GM18858 (cell line): Measurements from ENCODE around the gene TNS1.
"Not testable (repeated sequence)": the region's sequence is repeated elsewhere in the genome, so short reads cannot be mapped to it uniquely, and the experiment has no call there.

Source experiments
- ATAC-seq: cut with Tn5 transposase; IDR thresholded peaks from one replicate; pipeline ENCODE4 v1.9.1; 2021; ENCODE audit not compliant: unreplicated experiment

TNS1 gene

DNA sequence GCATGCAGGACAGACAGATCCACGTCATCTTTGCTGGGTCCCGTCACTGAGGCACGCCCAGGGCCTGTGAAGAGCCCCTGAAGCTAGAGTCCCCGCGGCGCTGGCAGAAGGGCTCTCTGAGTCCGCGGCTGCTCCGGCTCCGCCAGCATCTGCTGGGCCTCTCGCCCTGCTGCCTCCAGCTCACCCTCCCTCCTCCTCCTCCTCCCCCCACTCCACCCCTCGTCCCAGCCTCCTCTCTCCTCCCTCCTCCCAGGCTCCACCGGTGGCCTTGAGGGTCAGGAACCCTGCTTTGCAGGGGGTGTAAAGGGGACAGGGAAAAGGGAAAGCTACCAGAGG, at the start of gene TNS1:
TSS of gene TNS1 (minus strand) at position 151 of the 336 bp plus-strand sequence. CDS start at position 28, 123 bp downstream.
- no peak for ATAC-seq

DNA sequence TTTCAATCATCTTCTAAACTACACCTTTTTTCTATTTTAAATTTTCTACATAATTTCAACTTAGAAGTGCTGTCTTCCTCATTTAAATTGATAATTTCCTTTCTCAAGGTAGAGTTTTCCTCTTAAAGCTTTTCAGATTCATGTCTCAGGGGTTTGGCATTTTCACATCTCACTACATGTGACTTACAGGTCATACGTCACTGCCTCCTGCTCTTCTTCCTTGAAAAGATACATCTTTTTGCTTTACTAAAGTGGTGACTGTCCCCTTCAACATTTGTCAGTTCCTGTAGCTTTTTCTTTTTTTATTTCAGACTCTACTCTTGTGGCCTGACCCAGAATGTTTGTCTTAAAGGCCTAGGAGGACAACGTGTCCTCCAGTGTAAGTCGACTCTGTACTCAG, 49.1 kb upstream of the TNS1 start:
- ATAC-seq = no peak

DNA sequence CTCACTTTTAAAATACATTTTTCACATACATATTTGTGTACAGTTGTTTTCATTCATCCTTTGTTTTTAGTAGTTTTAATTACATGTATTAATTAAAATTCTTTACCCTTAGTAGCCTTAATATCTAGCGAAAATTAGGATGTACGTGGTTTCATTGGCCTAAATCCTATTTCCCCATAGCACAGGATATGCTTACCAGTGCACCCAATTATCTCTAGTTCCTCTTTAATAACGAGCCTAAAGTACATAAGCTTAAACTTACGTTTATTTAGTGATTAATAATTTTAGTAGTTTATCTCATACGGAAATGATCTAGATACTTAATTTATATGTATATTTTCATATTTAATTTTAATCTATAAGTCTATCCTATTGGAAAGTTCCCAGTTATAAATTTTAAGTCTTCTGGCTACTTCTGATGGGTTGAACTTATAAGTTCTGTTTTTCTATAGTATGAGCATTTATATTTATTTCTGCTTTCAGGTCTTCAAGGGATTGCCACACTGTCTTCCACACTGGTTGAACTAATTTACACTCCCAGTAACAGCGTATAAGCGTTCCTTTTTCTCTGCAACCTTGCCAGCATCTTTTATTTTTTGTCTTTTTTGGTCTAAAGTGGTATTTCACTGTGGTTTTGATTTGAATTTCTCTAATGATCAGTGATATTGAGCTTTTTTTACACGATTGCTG, 44.9 kb upstream of the TNS1 start:
- no peak for ATAC-seq

DNA sequence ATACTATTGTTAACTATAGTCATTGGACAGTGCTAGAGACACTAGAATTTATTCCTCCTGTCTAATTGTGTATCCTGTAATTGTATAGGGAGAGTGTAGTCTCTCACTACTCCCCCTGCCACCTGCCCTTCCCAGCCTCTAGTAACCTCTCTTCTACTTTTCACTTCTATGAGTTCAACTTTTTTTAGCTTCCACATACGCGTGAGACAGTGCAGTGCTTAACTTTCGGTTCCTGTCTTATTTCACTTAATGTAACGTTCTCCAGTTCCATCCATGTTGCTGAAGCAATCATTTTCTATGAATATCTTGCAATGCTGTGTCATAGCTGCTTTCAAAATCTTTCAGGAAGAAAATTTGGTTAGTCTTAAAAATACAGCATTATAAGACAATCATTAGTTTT, 43.4 kb upstream of the TNS1 start:
- ATAC-seq = peak; percentile 72

DNA sequence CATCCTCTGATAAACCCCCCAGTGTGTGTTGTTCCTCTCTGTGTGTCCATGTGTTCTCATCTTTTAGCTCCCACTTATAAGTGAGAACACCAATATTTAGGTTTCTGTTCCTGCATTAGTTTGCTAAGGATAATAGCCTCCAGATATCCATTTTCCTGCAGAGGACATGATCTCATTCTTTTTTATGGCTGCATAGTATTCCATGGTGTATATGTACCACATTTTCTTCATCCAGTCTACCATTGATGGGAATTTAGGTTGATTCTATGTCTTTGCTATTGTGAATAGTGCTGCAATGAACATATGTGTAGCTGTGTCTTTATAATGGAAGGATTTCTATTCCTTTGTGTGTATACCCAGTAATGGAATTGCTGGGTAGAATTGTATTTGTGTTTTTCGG, 41.8 kb upstream of the TNS1 start:
- ATAC-seq = not testable (repeated sequence)

DNA sequence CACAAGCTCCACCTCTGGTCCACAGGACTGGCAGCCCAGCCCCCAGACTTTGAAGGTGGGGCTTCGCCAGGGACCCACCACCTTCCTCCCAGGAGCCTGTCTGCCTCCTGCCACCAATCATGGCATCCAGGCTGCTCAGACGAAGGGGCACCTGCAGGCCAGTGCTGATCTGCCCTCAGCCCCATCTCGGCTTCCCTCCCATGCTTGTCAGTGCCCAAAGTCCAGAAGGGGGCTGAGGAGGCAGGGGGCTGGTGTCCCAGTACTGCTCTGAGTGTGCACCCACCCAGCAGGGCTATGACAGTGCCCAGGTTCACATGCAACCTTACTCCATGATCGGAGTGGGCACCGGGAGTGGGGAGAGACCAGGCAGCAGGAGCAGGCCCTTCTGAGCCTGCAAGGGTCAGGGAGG, 40.9 kb upstream of the TNS1 start:
- no peak for ATAC-seq

DNA sequence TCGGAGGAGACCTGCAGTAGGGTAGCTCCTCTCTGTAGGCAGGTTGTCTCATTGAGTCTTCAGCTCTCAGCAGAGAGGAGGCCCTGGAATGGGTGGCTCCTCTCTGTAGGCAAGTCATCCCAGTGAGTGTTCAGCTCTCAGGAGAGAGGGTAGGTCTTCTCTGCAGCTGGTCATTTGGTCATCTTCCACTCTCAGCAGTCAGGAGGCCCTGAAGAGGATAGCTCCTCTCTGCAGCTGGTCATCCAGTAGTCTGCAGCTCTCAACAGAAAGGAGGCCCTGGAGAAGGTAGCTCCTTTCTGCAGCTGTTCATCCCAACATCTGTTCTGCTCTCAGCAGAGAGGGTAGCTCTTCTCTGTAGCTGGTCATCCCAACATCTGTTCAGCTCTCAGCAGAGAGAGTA, 40.3 kb upstream of the TNS1 start:
- ATAC-seq = no peak

DNA sequence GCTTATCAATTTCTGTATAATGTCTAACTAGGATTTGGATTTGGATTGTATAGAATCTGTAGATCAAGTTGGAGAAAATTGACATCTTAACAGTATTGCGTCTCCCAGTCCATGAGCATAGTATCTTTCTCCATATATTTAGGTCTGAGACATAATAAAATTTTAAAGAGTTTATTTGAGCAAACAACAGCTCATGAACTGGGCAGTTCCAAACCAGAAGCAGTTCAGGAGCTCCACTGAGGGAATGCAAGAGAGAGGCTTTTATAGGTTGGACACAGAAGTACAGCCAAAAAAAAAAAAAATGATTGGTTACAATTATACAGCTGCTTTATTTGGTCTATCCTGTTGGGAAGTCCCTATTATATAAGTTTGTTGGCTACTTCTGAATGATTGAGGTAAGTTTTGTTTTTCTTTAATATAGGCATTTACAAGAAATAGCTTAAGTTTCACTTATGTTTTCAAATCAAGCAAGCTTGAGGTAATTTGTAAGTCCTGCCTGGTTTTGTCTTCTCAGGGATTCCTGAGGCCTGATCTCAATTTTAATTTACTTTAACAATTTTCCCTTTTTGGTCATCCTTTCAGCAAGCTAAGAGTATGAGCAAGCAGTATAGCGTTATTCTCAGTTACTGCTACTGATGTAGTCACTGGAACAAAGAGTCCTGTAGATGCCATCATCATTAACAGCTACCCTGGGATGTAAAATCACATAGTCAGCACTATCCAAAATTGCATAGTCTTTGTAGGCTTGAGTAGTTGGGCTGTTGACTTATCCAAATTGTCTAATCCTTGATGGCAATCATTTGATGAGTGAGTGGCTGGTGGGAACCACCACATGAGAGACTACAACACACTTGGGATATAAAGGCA, 38.7 kb upstream of the TNS1 start:
- ATAC-seq = no peak

DNA sequence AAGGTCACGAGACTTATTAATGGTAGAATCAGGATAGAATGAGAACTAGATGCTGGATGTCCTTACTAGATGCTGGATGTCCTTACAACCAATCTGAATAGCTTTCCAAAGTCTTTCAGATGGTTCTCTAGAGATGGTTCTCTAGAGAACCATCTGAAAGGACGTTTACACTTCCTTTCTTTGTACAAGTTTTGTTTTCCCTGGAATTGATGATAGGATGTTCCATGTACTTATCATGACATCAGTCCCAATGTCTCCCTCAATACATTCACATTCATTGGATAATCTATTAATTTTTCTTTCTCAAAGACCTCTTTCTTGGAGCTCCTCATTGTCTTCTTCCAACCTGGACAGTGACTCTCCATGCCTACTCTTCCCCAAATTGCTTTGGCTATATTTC, 38.1 kb upstream of the TNS1 start:
- ATAC-seq = no peak

DNA sequence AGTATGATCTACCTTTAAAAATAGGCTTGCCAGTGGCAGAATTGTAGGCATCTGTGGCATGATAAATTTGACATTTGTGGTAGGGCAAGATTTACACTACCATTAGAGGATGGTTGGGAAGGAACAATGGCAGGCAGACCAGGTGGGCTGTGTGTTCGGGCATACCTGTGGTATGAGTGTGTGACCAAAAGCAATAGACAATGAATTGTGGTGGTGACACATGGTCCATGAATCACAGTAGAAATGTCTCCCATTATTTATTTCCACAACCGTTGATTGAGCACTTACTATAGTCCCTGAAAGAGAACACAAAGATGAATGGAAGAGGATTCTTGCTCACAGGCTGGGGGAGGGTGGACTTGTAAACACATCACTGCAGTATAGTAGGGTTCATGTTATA, 36.4 kb upstream of the TNS1 start:
- ATAC-seq = no peak

DNA sequence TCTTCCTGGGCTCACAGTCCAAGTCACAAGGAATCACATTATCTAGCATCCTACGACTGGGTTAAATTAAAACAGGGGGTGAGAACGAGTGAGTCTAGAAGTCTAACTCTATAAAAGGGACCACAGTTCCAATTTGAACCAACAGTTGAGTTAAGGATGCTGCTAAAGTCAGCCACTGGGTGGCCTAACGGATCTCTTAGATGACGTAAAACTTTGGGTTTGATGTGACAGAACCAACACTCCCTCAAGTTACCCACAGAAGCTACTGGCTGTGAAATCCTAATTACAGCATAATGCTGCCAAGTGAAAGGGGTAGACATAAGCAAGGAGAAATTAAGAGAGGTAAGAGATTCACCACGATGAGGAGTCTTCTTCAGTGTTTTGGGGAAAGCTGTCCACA, 33.6 kb upstream of the TNS1 start:
- no peak for ATAC-seq

DNA sequence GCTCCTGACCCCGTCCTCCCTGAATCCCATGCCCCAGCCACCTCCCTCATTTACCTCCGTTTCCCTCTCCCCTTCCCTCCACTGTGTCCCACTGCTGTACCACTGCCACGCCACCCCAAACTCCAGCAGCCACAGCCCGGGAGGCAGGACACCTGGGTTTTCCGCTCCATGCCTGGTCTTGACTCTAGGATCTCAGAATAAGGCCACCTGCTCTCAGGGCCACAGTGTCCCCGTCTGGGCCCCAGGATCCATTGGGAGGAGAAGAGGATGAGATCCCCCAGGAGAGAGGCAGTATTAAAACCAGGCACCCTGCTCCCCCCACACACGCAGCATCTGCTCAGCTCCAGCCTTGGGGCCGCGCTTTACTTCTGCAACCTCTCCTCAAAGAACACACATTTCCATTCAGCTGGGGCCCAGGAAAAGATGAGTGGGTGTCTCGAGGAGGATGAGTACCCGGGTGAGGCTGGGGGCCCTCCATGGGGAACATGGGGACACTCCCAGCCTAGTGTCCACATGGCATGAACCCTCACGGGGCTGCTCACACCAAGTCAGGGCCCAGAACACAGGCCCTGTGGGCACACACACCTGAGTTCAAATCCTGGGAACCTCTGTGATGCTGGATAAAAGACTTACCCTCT, 32.8 kb upstream of the TNS1 start:
- ATAC-seq = no peak

DNA sequence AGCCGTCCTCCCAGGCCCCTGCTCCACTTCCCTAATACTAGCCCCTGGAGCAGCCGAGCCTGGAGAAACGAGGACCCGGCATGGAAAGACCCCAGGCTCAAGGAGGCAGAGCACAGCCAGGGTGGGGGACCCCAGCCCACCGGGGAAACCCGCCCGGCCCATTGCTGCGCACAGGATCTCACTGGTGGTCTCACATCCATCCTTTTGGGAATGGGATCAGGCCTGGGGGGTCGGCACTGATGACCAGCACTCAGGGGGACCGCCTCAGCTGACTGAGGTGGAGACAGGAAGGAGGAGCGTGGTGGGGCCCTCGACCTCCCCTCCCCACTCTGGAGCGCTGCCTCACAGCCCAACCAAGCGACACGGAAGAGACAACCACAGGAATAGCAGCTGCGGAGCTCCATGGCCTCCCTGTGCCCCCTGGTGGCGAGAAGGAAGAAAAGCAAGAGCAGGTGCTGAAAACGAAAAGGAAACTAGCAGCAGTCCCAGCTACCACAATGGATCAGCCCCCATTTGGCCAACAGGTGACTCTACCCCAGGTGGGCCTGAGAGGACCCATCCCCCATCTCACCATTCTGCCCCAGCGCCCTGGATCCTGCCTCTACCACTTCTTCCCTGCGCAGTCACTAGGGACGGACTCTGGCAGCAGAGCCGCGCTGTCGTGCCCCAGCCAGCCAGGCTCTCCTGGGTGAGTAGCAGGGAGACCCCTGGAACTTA, 31.9 kb upstream of the TNS1 start:
- ATAC-seq = peak; percentile 79

DNA sequence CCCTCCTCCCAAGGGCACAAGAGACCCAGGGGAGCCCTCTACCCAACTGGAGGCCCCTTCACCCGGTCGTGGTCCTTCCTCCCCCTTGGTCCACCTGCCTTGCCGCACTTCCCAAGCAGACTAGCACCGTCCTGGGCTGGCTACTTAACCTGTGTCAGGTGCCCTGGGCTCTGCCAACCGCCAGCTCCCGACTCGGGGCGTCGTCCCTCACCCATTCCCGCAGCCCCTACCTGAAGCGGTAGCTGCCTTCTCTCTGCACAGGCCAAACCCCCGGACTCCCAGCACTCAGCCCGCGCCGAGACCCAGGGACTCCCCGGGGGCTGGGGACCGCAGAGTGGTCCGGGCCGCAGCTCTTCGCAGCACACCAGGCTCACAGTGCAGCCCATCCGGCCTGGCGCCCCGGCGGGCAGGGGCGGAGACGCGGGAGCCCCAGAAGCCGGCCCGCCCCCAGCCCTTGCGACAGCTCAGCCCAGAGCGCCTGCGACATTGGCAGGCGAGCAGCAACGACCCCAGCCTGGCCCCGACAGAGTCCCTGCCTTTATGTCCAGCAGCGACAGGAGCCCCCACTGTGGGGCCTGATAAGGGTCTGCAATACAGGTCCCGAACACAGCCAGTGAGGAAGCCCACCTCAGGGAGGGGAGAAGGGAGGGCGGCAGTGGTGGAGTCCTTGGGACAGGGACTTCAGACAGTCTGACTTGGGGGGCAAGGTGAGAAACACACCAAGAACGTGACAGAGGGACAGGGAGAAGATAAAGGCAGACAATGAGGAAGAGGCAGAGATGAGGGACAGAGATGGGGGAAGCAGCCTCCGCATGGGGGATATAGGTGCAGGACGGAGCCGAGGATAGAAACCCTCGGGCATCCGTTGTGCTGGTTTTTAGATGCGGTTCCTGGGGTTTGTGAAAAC, 31.0 kb upstream of the TNS1 start:
- ATAC-seq = no peak

DNA sequence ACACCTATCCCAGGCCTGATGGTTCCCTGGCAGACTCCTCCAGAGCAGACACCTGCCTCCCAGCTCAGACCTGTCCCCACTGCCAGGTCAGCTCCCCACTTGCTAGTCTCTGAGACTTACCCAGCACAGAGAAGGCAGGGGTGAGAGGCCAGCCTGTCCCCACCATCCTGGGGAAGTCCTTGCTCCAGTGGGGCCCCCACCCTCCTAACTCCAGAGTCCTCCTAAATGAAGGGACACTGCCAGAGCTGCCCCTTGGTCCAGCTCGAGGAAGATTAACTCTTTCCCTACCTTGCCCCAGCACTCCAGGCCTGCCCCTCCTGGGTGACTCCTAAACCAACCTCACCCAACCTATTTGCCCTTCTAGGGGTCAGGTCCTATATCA, 30.4 kb upstream of the TNS1 start:
- ATAC-seq = no peak

DNA sequence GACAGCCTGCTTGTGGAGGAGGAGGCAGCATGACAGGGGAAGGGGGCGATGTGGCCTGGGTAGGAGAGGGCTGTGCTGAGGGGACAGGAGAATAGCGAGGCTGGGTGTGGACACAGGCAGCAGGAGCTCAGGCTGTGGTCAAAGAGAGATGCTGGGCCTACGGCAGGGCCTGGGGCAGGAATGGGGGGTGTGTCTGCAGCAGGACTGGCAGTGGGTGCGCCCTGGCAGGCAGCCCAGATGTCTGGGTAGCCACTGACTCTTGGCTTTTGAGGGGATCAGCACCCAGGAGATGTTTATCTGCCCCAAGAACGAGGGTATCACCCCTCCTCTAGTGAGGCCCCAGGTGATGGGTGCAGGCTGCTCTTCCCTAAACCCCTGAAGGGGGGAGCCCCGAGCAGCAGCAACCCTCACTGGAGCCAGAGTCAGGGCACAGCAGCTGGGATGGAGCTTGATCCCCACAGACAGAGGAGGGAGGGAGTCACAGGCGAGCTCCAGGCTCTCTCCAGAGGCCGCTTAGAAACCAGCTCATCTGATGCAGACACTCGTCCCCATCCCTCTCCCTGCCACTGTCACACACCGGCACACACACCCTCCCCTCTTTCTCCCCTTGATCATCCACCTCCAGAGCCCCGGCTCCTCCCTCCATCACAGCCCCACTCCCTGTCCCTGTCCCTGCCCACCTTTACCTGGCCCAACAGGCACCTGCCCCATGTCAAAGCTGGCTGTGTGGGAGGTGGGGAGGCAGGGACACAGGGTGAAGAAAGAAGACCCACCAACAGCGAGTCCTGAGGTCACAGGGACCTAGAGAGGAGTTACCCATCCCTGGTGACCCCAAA, 29.8 kb upstream of the TNS1 start:
- no peak for ATAC-seq

DNA sequence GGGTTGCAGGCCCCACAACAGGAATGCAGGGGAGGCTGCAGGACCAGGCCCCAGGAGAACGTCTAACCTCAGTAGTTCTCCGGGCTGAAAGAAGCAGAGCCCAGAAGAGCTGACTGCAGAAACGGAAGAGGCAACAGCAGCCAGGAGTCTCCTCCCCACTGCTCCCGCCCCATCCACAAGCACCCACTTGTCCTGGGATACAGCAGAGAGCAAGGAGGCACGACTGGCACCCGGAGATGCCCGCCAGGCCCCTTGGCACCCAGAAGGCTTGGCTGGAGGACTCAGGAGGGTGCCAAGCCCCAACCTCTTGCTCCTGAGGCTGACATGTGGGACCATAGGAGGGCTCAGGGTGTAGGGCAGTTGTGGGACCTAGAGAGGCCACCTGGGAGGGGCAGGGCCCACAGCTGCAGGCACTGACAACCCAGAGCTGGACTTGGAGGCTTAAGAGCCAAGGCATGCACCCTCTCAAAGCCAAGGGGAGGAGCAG, 29.0 kb upstream of the TNS1 start:
- ATAC-seq = no peak

DNA sequence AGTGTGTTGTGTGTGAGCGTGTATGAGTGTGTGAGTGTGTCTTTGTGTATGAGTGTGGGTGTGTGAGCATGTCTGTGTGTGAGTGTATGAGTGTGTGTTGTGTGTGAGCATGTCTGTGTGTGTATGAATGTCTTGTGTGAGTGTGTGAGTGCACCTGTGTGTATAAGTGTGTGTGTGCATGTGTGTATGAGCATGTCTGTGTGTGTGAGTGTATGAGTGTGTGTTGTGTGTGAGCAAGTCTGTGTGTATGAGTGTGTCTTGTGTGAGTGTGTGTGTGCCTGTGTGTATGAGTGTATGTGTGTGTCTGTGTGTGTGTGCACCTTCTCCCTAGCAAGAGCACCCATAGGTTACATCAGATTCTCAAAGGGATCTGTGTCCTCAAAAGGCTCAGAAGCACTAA, 28.5 kb upstream of the TNS1 start:
- ATAC-seq = no peak

DNA sequence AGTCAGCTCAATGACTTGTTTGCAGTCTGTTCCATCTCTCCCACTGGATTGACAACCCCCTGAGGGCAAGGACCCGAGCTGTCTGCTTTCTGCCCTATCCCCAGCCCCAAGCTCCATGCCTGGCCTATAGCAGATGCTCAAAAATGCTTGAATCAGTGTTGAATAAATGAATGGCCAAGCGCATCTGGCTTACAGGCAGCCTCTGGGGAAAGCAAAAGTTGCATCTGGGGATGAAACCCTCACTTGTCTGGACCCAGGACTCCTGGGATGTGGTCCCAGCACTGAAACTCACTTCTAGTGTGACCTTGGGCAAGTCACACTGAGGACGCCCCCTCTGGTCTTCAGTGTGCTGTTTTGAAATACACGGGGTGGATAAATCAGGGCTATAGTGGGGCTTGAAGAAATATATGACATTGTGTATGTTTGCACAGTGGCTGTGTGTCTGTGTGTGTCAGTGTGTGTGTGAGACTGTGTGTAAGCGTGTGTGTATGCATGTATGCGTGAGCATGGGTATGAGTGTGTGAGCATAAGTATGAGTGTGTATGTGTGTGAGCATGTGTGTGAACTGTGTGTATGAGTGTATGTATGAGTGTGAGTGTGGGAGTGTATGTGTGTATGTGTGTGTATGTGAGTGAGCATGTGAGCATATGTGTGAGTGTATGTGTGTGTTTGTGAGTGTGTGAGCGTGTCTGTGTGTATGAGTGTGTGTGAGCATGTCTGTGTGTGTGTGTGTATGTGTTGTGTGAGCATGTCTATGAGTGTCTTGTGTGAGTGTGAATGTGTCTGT, 27.8 kb upstream of the TNS1 start:
- no peak for ATAC-seq
